BJ (cell line): ENCODE results near the gene WNK3. TPM values are rescaled to one million over a fixed set of nuclear protein-coding genes. Genes with fewer than 3 reads are reported as not detected.

Experiments used
- CTCF ChIA-PET: fragments of 350-600 bp; formaldehyde crosslinking; extraction: SDS; loops from one replicate; lab custom pipeline; 2021; ENCODE audit warnings: antibody characterized with exemption, inconsistent platforms; lab: Yijun Ruan, JAX
- POLR2A ChIA-PET: fragments of 300-600 bp; sonication (Branson Sonifier 250); formaldehyde crosslinking; extraction: SDS; loops from one replicate; lab custom pipeline; 2021; ENCODE audit warnings: antibody characterized with exemption; lab: Charles Lee
- DNase-seq: peaks from one replicate; pipeline ENCODE4 v3.0.0-alpha.2; 2011; ENCODE audit warnings: low read depth
- H3K27me3 ChIP-seq: 2 replicates; pipeline ENCODE4 v1.6.0; 2011; ENCODE audit warnings: low read length; ENCODE audit not compliant: control insufficient read depth, insufficient read depth
- H3K36me3 ChIP-seq: 2 replicates; pipeline ENCODE4 v1.5.1; 2011; ENCODE audit warnings: low read length; ENCODE audit not compliant: control insufficient read depth, insufficient read depth
- H3K4me3 ChIP-seq: 2 replicates; pipeline ENCODE4 v1.5.1; 2011; ENCODE audit warnings: low read depth, mild to moderate bottlenecking, control low read depth, low read length
- polyA plus RNA-seq: library from polyadenylated mRNA; depleted of rRNA; stranded (reverse); fragments of >200 nt; gene quantifications from 2 replicates; pipeline ENCODE4 v1.2.3, GENCODE V29; 2011; rRNA removed
- small RNA-seq: library from RNA; depleted of rRNA; stranded (forward); fragments of <200 nt; gene quantifications from one replicate; pipeline ENCODE3, GENCODE V24; 2012; ENCODE audit warnings: low replicate concordance, low read depth; ENCODE audit not compliant: insufficient read length
- TF ChIP-seq, protein P1 (sequence below): IDR thresholded peaks from 2 replicates; pipeline ENCODE4 v1.5.1; 2011; ENCODE audit warnings: low read depth, mild to moderate bottlenecking, control low read depth, inconsistent platforms, low read length, moderate library complexity; ENCODE audit not compliant: insufficient read depth

The WNK3 gene
- polyA plus RNA-seq, 1 experiment: 0.06 TPM

DNA sequence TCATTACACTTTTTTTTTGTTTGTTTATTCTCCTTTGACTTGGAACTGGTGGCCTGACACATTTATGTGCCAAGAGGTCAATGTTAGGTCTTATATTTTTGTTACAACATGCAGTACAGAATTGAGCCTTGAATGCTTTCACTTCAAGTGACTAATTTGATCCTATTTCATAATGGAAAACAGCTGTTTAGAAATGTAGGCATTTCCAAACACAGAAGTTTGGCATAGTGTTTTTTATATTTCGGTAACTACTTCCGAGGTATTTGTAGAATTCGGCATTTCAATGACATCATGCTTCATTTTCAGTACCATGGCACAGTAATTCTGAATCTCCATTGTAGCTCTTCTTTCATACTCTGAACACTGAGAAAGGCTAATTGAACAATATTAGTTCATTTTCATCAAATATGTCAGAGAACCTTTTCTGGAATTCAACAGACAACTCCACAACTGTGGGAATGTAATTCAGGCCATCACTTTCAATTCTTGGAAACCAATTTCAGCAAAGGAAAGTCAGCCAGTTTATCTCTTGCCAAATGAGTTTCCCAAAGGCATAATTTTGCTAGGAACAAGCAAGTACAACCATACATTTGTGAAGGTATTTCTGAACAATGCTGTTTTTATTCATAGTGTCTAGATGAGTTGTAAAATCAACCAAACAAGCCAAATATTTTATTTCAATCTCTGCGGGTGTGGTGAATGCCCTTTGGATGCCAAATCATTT is 186.2 kb downstream of the WNK3 start:
- H3K27me3 ChIP-seq: no peaks in the 10 kb centered on the region
- TF ChIP-seq, protein P1, sequence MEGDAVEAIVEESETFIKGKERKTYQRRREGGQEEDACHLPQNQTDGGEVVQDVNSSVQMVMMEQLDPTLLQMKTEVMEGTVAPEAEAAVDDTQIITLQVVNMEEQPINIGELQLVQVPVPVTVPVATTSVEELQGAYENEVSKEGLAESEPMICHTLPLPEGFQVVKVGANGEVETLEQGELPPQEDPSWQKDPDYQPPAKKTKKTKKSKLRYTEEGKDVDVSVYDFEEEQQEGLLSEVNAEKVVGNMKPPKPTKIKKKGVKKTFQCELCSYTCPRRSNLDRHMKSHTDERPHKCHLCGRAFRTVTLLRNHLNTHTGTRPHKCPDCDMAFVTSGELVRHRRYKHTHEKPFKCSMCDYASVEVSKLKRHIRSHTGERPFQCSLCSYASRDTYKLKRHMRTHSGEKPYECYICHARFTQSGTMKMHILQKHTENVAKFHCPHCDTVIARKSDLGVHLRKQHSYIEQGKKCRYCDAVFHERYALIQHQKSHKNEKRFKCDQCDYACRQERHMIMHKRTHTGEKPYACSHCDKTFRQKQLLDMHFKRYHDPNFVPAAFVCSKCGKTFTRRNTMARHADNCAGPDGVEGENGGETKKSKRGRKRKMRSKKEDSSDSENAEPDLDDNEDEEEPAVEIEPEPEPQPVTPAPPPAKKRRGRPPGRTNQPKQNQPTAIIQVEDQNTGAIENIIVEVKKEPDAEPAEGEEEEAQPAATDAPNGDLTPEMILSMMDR: no peak
- 0 out of 2 replicates have a peak, but pooled peaks cover 1% of the 10 kb centered on the region for H3K36me3 ChIP-seq
- ChIA-PET CTCF (no interaction called here), POLR2A (interaction anchor here (0.7 to 0.8 kb wide), 2 partner anchors 11 to 92 kb away, joined by 4 to 12 read pairs; partner anchors contain the start of gene FAM120C)
- DNase-seq: no peak
- H3K4me3 ChIP-seq: no peak overlapping the region

GRCh38 chrX:54171091-54171490 is 186.8 kb downstream of the WNK3 start:
- ChIA-PET CTCF (no interaction called here), POLR2A (interaction anchor here (0.7 to 0.8 kb wide), 2 partner anchors 12 to 91 kb away, joined by 4 to 12 read pairs; partner anchors contain the start of gene FAM120C)
- no peak overlapping the region for H3K4me3 ChIP-seq
- no peaks in the 10 kb centered on the region for H3K27me3 ChIP-seq
- no peak for DNase-seq
- 0 out of 2 replicates have a peak, but pooled peaks cover 1% of the 10 kb centered on the region for H3K36me3 ChIP-seq
- TF ChIP-seq, protein P1: no peak

GRCh38 chrX:54166915-54167314 is 190.9 kb downstream of the WNK3 start:
- Histone ChIP-seq H3K27me3 (no peaks in the 10 kb centered on the region), H3K36me3 (no peaks in the 10 kb centered on the region), H3K4me3 (no peak overlapping the region)
- TF ChIP-seq, protein P1: no peak
- ChIA-PET CTCF (no interaction called here), POLR2A (no interaction called here)
- no peak for DNase-seq

DNA sequence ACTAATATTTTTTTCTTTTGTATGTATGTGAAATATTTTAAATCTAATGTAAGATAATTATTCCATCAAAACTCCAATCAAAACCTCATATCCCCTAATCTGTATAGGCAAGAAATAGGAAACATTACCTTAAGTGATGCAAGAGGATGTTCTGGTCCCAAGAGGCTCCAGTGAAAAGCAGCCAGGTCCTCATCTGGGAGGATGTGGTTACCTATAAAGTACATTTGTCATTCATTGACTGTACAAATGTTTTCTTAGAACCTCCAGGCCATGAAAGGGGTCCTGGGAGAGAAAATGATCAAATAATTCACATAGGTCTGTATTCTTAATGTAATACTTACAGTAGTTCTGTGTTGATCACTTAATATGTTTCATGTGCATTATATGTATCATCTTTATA is 200.3 kb downstream of the WNK3 start:
- Histone ChIP-seq H3K36me3 (no peaks in the 10 kb centered on the region; the same call in 1 of the 2 replicates), H3K4me3 (no peak overlapping the region), H3K27me3 (no peaks in the 10 kb centered on the region)
- CTCF ChIA-PET: no interaction called here
- TF ChIP-seq, protein P1: no peak
- POLR2A ChIA-PET: no interaction called here
- no peak for DNase-seq

Small RNA genes within 50 kb of the gene (small RNA-seq; reads per million reads assigned to genes)
- not detected for gene AL589872.1
- not detected for gene RNU6-434P

Other genes starting within 250 kb of the WNK3 start
- gene FAM120C, start 174.8 kb downstream of the WNK3 start, polyA plus RNA-seq: 3.7 and 4.4 TPM in 2 replicates
- gene TSR2, start 82.4 kb upstream of the WNK3 start, polyA plus RNA-seq: 14.0 and 15.6 TPM in 2 replicates
- 3.5 and 5.6 TPM in 2 replicates for gene FGD1, start 138.2 kb upstream of the WNK3 start, polyA plus RNA-seq
- 21.1 and 22.2 TPM in 2 replicates for gene GNL3L, start 172.2 kb upstream of the WNK3 start, polyA plus RNA-seq